GM18951 (cell line): ENCODE measurements around the gene CEMIP.

Experiments used
- POLR2A ChIP-seq: IDR thresholded peaks from 4 replicates; pipeline ENCODE4 v1.6.1; 2011; ENCODE audit warnings: mild to moderate bottlenecking; ENCODE audit not compliant: insufficient read length, insufficient read depth; ENCODE audit errors: extremely low read depth
- in situ Hi-C: fragments of 300-500 bp; cut with MboI; formaldehyde crosslinking; loops from one replicate; pipeline ENCODE4 v1.12.0; 2022; ENCODE audit warnings: low sequenced_read_pairs, mixed read lengths, inconsistent platforms; ENCODE audit not compliant: unreplicated experiment

Gene CEMIP

DNA sequence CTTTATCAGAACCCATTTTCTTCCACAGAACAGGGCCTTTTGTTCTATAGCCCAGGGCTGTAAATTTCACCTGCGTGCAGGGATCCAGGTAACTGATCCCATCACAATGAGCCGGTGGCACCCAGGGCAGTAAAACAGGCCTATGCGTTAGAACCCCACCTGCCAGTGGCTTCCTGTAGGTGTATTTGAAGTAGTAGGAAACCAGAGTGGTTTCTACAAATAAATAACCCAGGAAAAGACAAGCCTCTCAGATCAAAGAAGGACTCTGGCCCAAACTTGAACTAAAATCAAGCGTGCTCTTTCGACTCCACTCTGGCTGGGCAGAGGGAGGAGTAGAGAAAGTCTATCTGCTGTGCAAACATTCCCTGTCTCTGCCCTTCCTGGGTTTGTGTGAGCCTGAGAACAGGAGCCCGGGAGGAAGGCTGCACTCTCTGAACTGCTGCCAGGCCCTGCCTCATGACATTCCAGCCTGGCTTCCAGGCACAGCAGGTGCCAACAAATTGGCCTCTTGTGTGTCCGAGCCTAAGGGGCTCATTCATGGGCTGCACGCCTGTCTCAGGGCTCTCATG lies 77.7 kb downstream of the CEMIP start:
- in situ Hi-C loops, result no loop called here

DNA sequence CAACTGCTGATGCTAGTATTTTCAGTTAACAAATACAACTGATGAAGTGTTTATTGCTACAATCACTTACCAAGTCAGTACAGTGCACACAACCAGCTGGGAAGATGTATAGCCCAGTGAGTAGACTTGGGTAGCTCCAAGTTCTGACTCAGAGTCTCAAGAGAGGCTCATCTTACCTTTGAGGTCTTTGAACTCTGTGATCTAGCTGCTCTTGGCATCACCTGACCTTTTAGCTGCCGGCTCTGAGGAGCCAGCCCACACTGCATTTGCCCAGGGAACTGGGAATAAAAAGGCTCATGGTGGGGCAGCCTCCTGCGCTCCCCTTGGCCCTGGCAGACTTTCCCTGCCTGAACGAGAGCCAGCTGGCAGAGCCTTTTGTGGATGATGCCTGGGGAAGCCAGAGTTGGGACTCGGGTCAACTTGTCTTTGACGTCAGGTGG lies 82.6 kb downstream of the CEMIP start:
- TF ChIP-seq POLR2A, result no peak
- in situ Hi-C loops, result no loop called here

More for the DNA sequence above, 77.7 kb downstream of the CEMIP start:
- no peak for TF ChIP-seq POLR2A

DNA sequence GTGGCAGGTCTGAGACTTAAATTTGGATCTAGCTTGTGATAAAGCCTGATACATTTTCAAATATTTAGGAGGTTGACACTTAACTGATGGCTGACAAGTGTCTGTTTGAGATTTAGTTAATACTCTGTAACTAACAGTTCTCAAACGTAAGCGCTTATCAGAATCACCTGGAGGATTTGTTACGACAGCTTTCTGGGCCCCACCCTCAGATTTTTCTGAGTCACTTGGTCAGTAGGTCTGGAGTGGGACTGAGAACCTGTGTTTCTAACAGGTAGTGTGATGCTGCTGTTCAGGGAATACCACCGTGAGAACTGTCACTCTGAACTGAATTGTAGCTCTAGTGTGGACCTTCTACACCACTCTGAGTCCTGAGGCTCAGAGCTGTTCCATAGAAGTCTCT lies 85.5 kb downstream of the CEMIP start:
- TF ChIP-seq POLR2A, result no peak
- in situ Hi-C loops, result no loop called here

- no peak for TF ChIP-seq POLR2A
- in situ Hi-C loops, result no loop called here
Measured at GRCh38 chr15:80866936-80867335, 87.8 kb downstream of the CEMIP start.

DNA sequence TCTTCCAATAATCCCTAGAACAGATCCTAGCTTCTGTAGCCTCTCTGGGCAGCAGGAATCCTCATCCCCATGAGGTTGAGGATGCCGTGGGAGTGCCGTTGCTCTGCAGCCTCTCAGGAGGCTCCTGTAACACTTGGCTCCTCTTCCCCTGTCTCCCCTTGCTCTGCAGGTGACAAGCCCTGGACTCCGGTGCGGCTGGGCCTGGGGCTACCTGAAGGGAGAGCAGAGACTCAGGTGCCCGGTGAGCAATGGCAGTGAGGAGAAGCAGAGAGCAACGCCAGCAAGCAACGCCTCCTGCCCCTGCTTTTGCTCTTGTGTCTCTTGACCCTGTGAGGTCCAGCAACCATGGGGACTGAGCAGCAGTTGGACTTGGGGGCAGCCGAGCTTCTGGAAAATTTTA lies 91.2 kb downstream of the CEMIP start:
- in situ Hi-C loops, result no loop called here
- TF ChIP-seq POLR2A, result no peak

DNA sequence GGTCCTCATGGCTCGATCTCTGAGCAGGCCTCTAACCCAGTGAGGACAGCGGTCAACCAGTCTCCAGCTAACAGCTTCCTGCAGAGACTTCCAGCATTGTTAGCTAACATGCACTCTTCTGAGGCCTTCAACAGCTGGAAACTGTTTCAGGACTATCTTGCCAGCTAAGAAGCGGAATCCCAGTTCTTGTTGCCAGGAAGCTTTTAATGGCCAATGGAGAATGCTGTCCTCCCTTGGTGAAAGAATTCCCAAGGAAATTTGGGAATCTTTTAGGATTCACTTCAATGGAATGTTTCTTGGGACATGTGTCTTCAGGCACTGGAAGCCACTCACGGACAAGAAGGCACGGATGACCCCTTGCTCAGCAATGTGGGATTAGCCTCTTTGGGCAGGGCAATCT lies 91.7 kb downstream of the CEMIP start:
- in situ Hi-C loops, result no loop called here
- no peak for TF ChIP-seq POLR2A

DNA sequence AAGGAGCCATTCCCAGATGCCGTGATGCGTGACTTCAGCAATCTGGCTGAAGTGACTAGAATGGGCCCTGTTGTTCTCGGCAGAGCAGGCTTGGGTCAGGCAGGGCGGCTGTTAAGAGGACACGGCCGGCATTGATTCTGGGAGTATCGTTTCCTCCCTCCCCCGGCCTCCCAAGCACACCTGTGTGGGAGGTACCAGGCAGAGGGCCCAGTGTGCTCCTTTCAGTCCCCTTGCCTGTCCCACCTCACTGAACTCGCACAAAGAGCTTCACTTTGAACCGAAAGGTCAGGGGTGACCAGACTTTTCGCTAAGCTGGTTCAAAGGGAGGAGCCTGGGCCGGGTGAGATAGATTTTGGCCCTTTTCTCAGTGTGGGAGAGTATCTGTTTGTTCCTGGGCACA lies 92.7 kb downstream of the CEMIP start:
- no peak for TF ChIP-seq POLR2A
- in situ Hi-C loops, result no loop called here

DNA sequence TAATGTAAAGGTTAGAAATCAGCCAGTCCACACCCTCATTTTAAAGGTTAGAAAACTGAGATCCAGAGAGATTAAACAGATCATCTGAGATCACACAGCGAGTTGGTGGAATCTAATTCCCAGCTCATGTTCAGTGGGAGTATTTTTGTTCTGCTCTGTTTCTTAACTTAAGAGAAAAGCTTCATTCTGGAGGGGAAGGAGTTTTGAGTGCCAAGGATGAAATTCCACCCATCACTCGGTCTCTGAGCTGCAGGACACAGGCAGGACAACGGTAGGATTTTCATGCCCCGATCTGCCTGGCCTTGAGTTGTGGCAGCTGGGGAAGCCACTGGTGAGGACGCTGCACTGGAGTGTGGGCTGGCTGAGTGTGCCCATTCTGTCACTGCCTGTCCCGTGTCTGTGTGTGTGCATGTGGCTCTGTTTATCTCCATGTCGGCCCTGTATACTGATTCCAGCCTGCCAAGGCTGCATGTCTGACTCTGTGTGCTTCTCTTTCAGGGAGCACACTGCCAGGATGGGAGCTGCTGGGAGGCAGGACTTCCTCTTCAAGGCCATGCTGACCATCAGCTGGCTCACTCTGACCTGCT lies 94.3 kb downstream of the CEMIP start:
- in situ Hi-C loops, result no loop called here
- TF ChIP-seq POLR2A, result no peak

GRCh38 chr15:80875568-80876347 lies 96.6 kb downstream of the CEMIP start:
- TF ChIP-seq POLR2A, result no peak
- in situ Hi-C loops, result no loop called here

- in situ Hi-C loops, result no loop called here
- no peak for TF ChIP-seq POLR2A
Measured at GRCh38 chr15:80876348-80876674, 97.1 kb downstream of the CEMIP start.

DNA sequence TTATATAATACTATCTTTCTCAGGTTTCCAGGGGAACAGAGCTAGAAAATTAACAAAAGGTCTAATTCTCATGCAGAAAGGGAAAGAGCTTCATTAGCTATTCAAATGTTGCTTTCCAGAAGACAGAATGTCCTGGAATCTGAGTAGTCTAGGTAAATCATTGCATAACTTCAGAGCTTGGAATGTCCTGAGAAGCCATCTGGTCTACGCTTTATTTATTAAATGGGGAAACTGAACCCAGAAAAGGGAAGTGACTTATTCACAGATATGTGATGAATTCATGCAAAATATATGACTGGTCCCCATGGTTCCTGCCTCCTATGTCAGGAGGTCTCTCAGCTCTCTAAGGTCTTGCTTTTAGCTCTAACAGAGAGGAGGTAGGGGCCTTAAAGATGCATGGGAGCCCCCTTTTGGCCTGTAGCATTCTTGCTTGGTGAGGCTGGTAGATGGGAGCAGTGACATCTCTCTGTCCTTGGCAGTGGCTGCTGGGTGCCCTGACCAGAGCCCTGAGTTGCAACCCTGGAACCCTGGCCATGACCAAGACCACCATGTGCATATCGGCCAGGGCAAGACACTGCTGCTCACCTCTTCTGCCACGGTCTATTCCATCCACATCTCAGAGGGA lies 99.2 kb downstream of the CEMIP start:
- in situ Hi-C loops, result no loop called here
- TF ChIP-seq POLR2A, result no peak

DNA sequence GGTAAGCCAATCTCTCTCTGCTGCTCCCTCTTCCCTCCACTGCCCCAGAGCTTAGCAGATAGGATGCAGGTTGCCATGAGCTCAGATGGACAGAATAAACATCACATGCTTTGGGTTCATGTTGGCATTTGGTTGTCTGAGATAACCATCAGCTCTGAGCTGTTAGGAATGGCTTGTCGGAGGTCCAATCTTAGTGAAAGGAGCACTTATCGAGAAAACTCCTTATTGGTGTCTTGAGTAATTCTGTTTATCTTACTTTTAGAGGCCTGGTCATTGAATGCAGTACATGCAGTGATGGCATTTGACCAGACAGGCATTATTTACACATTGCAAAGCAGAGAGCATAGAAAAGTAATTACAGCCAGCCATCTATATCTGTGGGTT lies 99.7 kb downstream of the CEMIP start:
- TF ChIP-seq POLR2A, result no peak
- in situ Hi-C loops, result no loop called here

- no peak for TF ChIP-seq POLR2A
- in situ Hi-C loops, result no loop called here
Measured at GRCh38 chr15:80880086-80880485, 100.9 kb downstream of the CEMIP start.

DNA sequence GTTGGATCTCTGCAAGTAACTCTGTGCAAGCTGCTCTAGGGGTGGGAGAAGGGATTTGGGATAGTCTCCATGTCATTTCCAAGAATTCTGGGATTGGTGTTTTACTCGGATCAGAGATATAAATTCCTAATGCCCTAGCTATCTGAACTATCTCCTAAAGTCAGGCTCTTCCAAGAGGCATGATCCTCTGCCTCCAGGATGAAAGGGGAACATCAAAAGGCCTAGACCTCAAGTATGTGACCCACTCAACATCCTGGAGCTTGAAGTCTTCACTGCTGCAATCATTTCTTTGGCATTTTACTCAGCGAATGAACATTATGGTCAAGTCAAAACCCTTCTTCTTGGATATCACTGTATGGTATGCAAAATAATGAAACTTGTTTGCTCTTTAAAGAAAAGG lies 104.5 kb downstream of the CEMIP start:
- in situ Hi-C loops, result no loop called here

More for the DNA sequence above, 104.5 kb downstream of the CEMIP start:
- no peak for TF ChIP-seq POLR2A
